ENCODE data around the gene CAPN10. TPM values are rescaled to one million over a fixed set of nuclear protein-coding genes. Genes with fewer than 3 reads are reported as not detected.

Gene CAPN10
- total RNA-seq, 4 donors from 2014 or later: 41.9 to 118 (median 48.7) TPM

DNA sequence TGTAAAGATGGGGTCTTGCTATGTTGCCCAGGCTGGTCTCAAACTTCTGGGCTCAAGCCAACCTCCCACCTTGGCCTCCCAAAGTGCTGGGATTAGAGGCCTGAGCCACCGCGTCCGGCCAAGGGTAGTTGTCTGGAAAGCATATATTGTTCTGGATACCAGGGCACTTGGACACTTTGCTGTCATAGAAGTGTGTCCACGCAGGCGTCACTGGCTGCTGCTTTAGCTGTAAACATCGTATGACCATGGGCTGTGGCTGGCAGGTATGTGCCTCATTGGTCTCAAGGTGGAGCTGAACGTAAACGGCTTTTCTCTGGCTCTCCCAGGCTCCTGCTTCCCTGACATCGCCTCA is 35.5 kb downstream of the CAPN10 start:
- DNase-seq: no peak
- in situ Hi-C loops (cut with MboI; ENCODE audit: low pct_ligation_motif_present in 1 of 4, low pct_unique_long_range_greater_than_20kb in 1 of 4, low sequenced_read_pairs in 3 of 4): no loop called here

DNA sequence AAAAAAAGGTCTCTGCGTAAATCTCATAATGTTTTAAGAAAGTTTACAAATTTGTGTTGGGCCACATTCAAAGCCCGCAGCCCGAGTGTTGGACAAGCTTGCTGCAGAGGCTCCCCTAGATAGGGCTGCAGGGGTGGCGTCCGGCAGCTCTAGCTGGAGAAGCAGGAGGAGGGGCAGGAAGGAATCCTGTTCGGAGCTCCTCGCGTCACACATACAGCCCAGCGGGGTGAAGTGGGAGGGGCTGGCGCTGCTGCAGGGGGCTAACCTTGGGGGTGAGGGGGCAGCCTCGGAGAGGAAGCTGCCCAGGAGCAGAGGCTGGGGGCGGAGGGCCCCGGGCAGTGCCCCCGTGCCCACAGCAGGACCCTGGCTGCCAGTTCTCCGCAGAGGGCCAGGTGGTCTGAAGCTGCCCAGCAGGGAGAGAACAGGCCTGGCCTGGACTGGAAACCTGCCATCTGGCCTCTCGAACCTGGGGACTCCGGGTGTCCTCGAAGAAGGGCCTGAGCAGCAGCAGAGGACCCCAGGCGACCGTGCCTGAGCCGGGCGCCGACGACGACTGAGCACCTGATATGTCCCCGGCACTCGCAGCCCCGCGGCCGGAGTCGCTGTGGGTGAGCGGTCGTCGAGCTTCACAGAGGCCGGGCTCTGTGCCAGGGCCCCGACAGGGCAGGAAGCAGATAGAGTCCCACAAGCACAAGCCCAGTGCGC is 36.1 kb downstream of the CAPN10 start:
- Histone ChIP-seq H3K9me3 (no peaks in the 10 kb centered on the region), H3K4me1 (peaks cover 0 to 7% (median 0%) of the 10 kb centered on the region in 4 donors), H3K27ac (no peak overlapping the region), H3K4me3 (no peak overlapping the region), H3K27me3 (no peaks in the 10 kb centered on the region), H3K36me3 (peaks cover 0 to 12% (median under 1%) of the 10 kb centered on the region in 4 donors)
- 80% methylated on average over 35 of the region's 37 CpGs; no CpG with 5 or more reads in 1 of the 2 donors for WGBS, 2 donors (ENCODE audit: low coverage in 1 of 2)
- intact Hi-C loops (cut with DNase I; ENCODE audit: low total_unique reads): no loop called here
- in situ Hi-C loops (cut with MboI; ENCODE audit: low pct_ligation_motif_present in 1 of 4, low pct_unique_long_range_greater_than_20kb in 1 of 4, low sequenced_read_pairs in 3 of 4): no loop called here
- TF ChIP-seq POLR2A (IDR thresholded peaks at IDR 0.05) (no peak), POLR2AphosphoS5 (IDR thresholded peaks at IDR 0.05) (no peak), CTCF (IDR thresholded peaks at IDR 0.05) (no peak), EP300 (IDR thresholded peaks at IDR 0.05; ENCODE audit: low read depth) (no peak)
- peak; percentile 48 for DNase-seq

More for the DNA sequence above, 35.5 kb downstream of the CAPN10 start:
- Histone ChIP-seq H3K27me3 (no peaks in the 10 kb centered on the region), H3K36me3 (peaks cover 0 to 17% (median 2%) of the 10 kb centered on the region in 4 donors), H3K27ac (peak overlapping the region in 1 of 4 donors; percentile 4), H3K4me3 (no peak overlapping the region), H3K4me1 (peaks cover 0 to 7% (median 0%) of the 10 kb centered on the region in 4 donors), H3K9me3 (no peaks in the 10 kb centered on the region)
- WGBS, 2 donors (ENCODE audit: low coverage in 1 of 2): 64% methylated on average over 9 of the region's 9 CpGs; no CpG with 5 or more reads in 1 of the 2 donors
- intact Hi-C loops (cut with DNase I; ENCODE audit: low total_unique reads): no loop called here
- no peak for TF ChIP-seq POLR2A (IDR thresholded peaks at IDR 0.05)
- no peak for TF ChIP-seq EP300 (IDR thresholded peaks at IDR 0.05; ENCODE audit: low read depth)
- no peak for TF ChIP-seq POLR2AphosphoS5 (IDR thresholded peaks at IDR 0.05)
- no peak for TF ChIP-seq CTCF (IDR thresholded peaks at IDR 0.05)

GRCh38 chr2:240623531-240624010 is 37.0 kb downstream of the CAPN10 start:
- TF ChIP-seq POLR2AphosphoS5 (IDR thresholded peaks at IDR 0.05): no peak
- no peak for TF ChIP-seq CTCF (IDR thresholded peaks at IDR 0.05)
- no peak for TF ChIP-seq EP300 (IDR thresholded peaks at IDR 0.05; ENCODE audit: low read depth)
- TF ChIP-seq POLR2A (IDR thresholded peaks at IDR 0.05): no peak
- in situ Hi-C loops (cut with MboI; ENCODE audit: low pct_ligation_motif_present in 1 of 4, low pct_unique_long_range_greater_than_20kb in 1 of 4, low sequenced_read_pairs in 3 of 4): no loop called here
- H3K36me3 ChIP-seq: peaks cover 0 to 3% (median 0%) of the 10 kb centered on the region in 4 donors
- intact Hi-C loops (cut with DNase I; ENCODE audit: low total_unique reads): no loop called here
- no peak overlapping the region for H3K4me3 ChIP-seq
- no peak for DNase-seq
- H3K4me1 ChIP-seq: peaks cover 0 to 7% (median 0%) of the 10 kb centered on the region in 4 donors
- no peaks in the 10 kb centered on the region for H3K9me3 ChIP-seq
- H3K27me3 ChIP-seq: no peaks in the 10 kb centered on the region
- 77% methylated on average over 10 of the region's 10 CpGs; no CpG with 5 or more reads in 1 of the 2 donors for WGBS, 2 donors (ENCODE audit: low coverage in 1 of 2)
- H3K27ac ChIP-seq: no peak overlapping the region

DNA sequence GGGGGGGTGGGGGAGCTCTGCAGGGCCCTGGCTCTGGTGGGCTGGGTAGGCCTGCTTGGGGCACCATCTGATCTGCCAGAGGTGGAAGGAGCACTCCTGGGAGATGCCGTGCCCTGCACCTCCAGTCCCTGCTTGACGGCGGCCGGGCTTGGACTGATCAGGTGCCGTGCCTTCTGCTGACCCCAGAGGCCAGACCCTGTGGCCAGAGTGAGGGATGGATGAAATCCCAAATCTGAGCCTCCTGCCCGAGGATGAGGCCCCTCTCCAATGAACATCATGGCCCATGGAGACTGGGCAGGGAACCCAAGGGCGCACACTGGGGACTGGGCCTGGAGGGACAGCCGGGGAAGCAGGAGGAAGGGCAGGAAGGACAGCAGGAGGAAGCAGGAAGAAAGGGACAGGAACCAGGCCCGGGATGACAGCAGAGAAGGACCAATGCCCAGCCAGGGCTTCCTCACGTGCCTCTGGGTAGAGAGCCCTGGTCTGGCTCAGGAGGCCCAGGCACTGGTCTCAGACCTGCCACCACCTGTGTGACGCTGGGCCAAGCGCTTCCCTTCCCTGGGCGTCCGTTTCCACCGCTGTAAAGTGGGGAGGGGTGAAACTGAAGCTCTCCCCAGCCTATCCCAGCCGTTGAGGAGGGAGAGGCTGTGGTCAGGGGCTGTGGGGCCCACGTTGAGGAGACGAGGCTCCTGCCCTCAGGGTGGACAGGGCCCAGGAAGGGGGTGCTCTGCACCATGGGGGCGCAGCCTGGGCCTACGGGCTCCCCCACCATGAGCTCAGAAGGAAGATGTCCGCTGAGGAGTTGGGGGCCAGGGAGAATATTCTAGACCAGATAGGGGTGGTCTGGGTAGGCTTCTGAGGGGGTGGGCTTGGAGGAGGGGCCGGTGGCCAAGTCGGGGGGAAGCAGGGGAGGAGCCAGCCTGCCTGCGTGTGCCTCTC is 37.7 kb downstream of the CAPN10 start:
- Histone ChIP-seq H3K27ac (peak overlapping the region in 3 of 4 donors; percentile 2 to 43 (median 9)), H3K36me3 (no peaks in the 10 kb centered on the region), H3K27me3 (no peaks in the 10 kb centered on the region), H3K4me1 (peaks cover 0 to 7% (median 0%) of the 10 kb centered on the region in 4 donors), H3K9me3 (no peaks in the 10 kb centered on the region), H3K4me3 (no peak overlapping the region)
- TF ChIP-seq CTCF (IDR thresholded peaks at IDR 0.05): no peak
- no peak for TF ChIP-seq POLR2A (IDR thresholded peaks at IDR 0.05)
- TF ChIP-seq EP300 (IDR thresholded peaks at IDR 0.05; ENCODE audit: low read depth): no peak
- TF ChIP-seq POLR2AphosphoS5 (IDR thresholded peaks at IDR 0.05): no peak
- 60 to 68% methylated on average over 1 to 24 of the region's 24 CpGs for WGBS, 2 donors (ENCODE audit: low coverage in 1 of 2)
- in situ Hi-C loops (cut with MboI; ENCODE audit: low pct_ligation_motif_present in 1 of 4, low pct_unique_long_range_greater_than_20kb in 1 of 4, low sequenced_read_pairs in 3 of 4): no loop called here
- no peak for DNase-seq
- intact Hi-C loops (cut with DNase I; ENCODE audit: low total_unique reads): no loop called here
